ENCODE data around the gene ROBO1. TPM values are rescaled to one million over a fixed set of nuclear protein-coding genes. Genes with fewer than 3 reads are reported as not detected.

Gene ROBO1
- total and polyA plus RNA-seq, 2 of the 8 experiments (the other 6 are each of a cell fraction or from before 2014, with no cell fraction given), result 51.4 to 91.0 TPM

- Histone ChIP-seq H3K4me2 (ENCODE audit: insufficient read depth in 1 of 2, low read depth in 2 of 2, low read length in 2 of 2) (no peak overlapping the region), H2BK5ac (ENCODE audit: low read depth, low read length) (no peak overlapping the region), H3K4me1 (replicated peaks in 1 of 4; ENCODE audit: control insufficient read depth in 3 of 4, insufficient read depth in 4 of 4, low read length in 3 of 4) (peaks cover 0 to 10% (median 6%) of the 10 kb centered on the region in 4 experiments; a peak in 4 of 7 replicates), H2AK5ac (ENCODE audit: low read depth, low read length) (no peak overlapping the region), H3K23me2 (ENCODE audit: low read depth, low read length) (no peaks in the 10 kb centered on the region), H4K5ac (ENCODE audit: insufficient read length, low read depth, low read length) (no peak overlapping the region), H3K14ac (ENCODE audit: insufficient read length) (no peak overlapping the region), H4K91ac (replicated peaks; ENCODE audit: insufficient read length, low read length) (no peak overlapping the region), H3K79me2 (ENCODE audit: control insufficient read depth in 1 of 2, insufficient read depth in 2 of 2, low read length in 2 of 2) (no peaks in the 10 kb centered on the region), H3K56ac (replicated peaks; ENCODE audit: insufficient read length, low read depth, low read length) (no peak overlapping the region), H2BK20ac (ENCODE audit: low read length) (peak overlapping the region; percentile 49; the same call in 1 of the 2 replicates), H3K23ac (ENCODE audit: insufficient read length) (no peak overlapping the region), H4K8ac (ENCODE audit: extremely low read depth, insufficient read depth, low read length) (no peak overlapping the region), H3K79me1 (ENCODE audit: low read depth, low read length) (no peaks in the 10 kb centered on the region), H3K36me3 (ENCODE audit: control insufficient read depth in 2 of 4, insufficient read depth in 4 of 4, low read length in 3 of 4) (no peaks in the 10 kb centered on the region; a peak in 2 of 8 replicates), H2BK15ac (ENCODE audit: low read length) (no peak overlapping the region), H3K9me3 (ENCODE audit: insufficient read depth in 2 of 2, low read depth in 1 of 2, low read length in 1 of 2) (no peaks in the 10 kb centered on the region), H3K27me3 (replicated peaks in 1 of 4; ENCODE audit: control insufficient read depth in 3 of 4, extremely low read depth in 1 of 4, insufficient read depth in 3 of 4, low read length in 3 of 4) (no peaks in the 10 kb centered on the region), H2BK12ac (ENCODE audit: low read depth, low read length) (no peak overlapping the region), H4K20me1 (replicated peaks in 1 of 2; ENCODE audit: control insufficient read depth in 1 of 2, insufficient read depth in 2 of 2, low read length in 2 of 2) (no peaks in the 10 kb centered on the region), H3K9ac (replicated peaks in 1 of 4; ENCODE audit: extremely low read depth in 1 of 4, low read depth in 3 of 4, low read length in 3 of 4) (no peak overlapping the region), H3K18ac (ENCODE audit: extremely low read depth, low read length) (no peak overlapping the region), H3K4me3 (ENCODE audit: extremely low read depth in 1 of 4, insufficient read depth in 2 of 4, low read depth in 3 of 4, low read length in 4 of 4) (no peak overlapping the region), H2BK120ac (replicated peaks; ENCODE audit: low read depth, low read length) (no peak overlapping the region), H3K27ac (ENCODE audit: low read depth, low read length) (no peak overlapping the region), H2AFZ (ENCODE audit: low read length) (no peak overlapping the region), H3K4ac (replicated peaks; ENCODE audit: insufficient read length, low read depth, low read length) (peak overlapping the region; percentile 3)
- ChIA-PET CTCF (ENCODE audit: partially characterized antibody) (interaction anchor here (0.9 to 4.1 kb wide), 12 partner anchors 12 to 582 kb away, joined by 3 to 30 read pairs (median 4); no protein-coding TSS in a partner anchor), POLR2A (ENCODE audit: partially characterized antibody) (no interaction called here)
- FAIRE-seq (no peak), DNase-seq (ENCODE audit: low read depth in 1 of 2, low spot score in 2 of 2) (no peak)
- 87% methylated on average over 1 of the region's 1 CpG; no CpG with 5 or more reads in 1 of the 2 experiments for WGBS, 2 experiments (ENCODE audit: extremely low coverage in 1 of 2, insufficient coverage in 1 of 2, insufficient read length in 1 of 2, insufficient replicate concordance in 2 of 2, low coverage in 1 of 2, low lambda C conversion rate in 2 of 2, missing lambda C conversion rate in 1 of 2)
- TF ChIP-seq USF2 (IDR thresholded peaks at IDR 0.05; ENCODE audit: low read length) (no peak), SRF (IDR thresholded peaks at IDR 0.05; ENCODE audit: low read depth, low read length) (no peak), SIN3A (conservative IDR thresholded peaks at IDR 0.05 in 1 of 2, IDR thresholded peaks at IDR 0.05 in 1 of 2; ENCODE audit: low read depth in 1 of 2, low read length in 2 of 2) (no peak), TBP (IDR thresholded peaks at IDR 0.05; ENCODE audit: low read depth, low read length) (no peak), BRCA1 (IDR thresholded peaks at IDR 0.05; ENCODE audit: low read depth, low read length) (no peak), TAF7 (optimal IDR thresholded peaks at IDR 0.05; ENCODE audit: borderline replicate concordance, low read depth, low read length) (no peak), ATF2 (IDR thresholded peaks at IDR 0.05; ENCODE audit: low read length) (no peak), MAFK (IDR thresholded peaks at IDR 0.05; ENCODE audit: low read depth, low read length) (no peak), SIRT6 (IDR thresholded peaks at IDR 0.05; ENCODE audit: low read length) (no peak), SP1 (IDR thresholded peaks at IDR 0.05; ENCODE audit: low read depth, low read length) (no peak), KDM5A (IDR thresholded peaks at IDR 0.05; ENCODE audit: low read length) (no peak), CHD2 (IDR thresholded peaks at IDR 0.05; ENCODE audit: low read length) (no peak)
Observed at GRCh38 chr3:78644847-78645246, 1123.0 kb downstream of the ROBO1 start.
